Activated CD8-positive, alpha-beta T cell treated with anti-CD3 and anti-CD28 coated beads for 36 hours (primary cell): ENCODE measurements around the gene PTPRD. TPM values are rescaled to one million over a fixed set of nuclear protein-coding genes. Genes with fewer than 3 reads are reported as not detected.

Experiments
- ATAC-seq: fragments of 200-7000 bp; cut with Tn5 transposase; one replicate; pipeline ENCODE4 v1.10.0; 2021; ENCODE audit warnings: mild to moderate bottlenecking, moderate library complexity
- CTCF ChIA-PET: fragments of 350-600 bp; sonication (Branson Sonifier 250); formaldehyde crosslinking; loops from one replicate; lab custom pipeline; 2021; ENCODE audit warnings: antibody characterized with exemption; lab: Charles Lee
- POLR2A ChIA-PET: fragments of 350-600 bp; sonication (Branson Sonifier 250); formaldehyde crosslinking; loops from one replicate; lab custom pipeline; 2021; ENCODE audit warnings: antibody characterized with exemption; lab: Charles Lee
- DNase-seq: peaks from one replicate; pipeline ENCODE4 v3.0.0-alpha.2; 2020
- H3K27ac Mint-ChIP-seq: one replicate; pipeline ENCODE4 v1.8.0; 2021; ENCODE audit warnings: mild to moderate bottlenecking, mixed read lengths
- H3K27me3 Mint-ChIP-seq: one replicate; pipeline ENCODE4 v1.8.0; 2021; ENCODE audit warnings: mixed read lengths
- H3K36me3 Mint-ChIP-seq: one replicate; pipeline ENCODE4 v1.8.0; 2021; ENCODE audit warnings: low read depth, mixed read lengths
- H3K4me1 Mint-ChIP-seq: one replicate; pipeline ENCODE4 v1.8.0; 2021; ENCODE audit warnings: low read depth, mixed read lengths
- H3K4me3 Mint-ChIP-seq: one replicate; pipeline ENCODE4 v1.8.0; 2021; ENCODE audit warnings: mild to moderate bottlenecking, moderate library complexity, mixed read lengths
- H3K9me3 Mint-ChIP-seq: one replicate; pipeline ENCODE4 v1.8.0; 2021; ENCODE audit warnings: mixed read lengths
- intact Hi-C: fragments of 100-400 bp; cut with micrococcal nuclease; formaldehyde crosslinking; loops from one replicate; pipeline ENCODE4 v1.10.0; 2022
- total RNA-seq, 2 experiments: library from RNA; stranded (reverse); gene quantifications; one replicate each; pipeline ENCODE4 v1.2.3, GENCODE V29; 2021
- TF ChIP-seq, protein P1 (sequence below): fragments of 200-600 bp; IDR thresholded peaks from one replicate; pipeline ENCODE4 v1.8.0; 2022; ENCODE audit warnings: antibody characterized with exemption, mild to moderate bottlenecking

PTPRD gene
- total RNA-seq, 2 experiments from 2014 or later: not detected

DNA sequence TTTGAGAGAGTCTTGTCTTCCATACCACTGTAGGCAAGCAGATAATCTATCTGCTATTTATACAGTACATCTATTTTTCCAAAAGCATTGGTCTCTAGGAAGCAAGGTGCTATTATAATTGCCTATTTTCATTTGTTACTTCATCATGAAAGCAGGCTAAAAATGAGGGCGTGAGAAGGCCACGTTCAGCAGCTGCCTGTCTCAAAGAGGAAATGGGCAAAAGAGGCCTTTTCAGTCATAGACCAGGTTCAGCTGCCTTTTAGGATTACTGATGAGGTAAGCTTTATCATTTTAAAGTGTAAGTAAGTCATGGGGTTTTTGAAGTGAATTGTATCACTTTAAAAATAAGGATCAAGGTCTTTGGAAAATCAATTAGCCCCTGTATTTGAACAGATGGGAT, 1722.1 kb downstream of the PTPRD start:
- no peak overlapping the region for H3K27ac Mint-ChIP-seq
- no peaks in the 10 kb centered on the region for H3K36me3 Mint-ChIP-seq
- intact Hi-C loops: no loop called here
- no peak for DNase-seq
- H3K4me3 Mint-ChIP-seq: no peak overlapping the region
- ChIA-PET POLR2A (no interaction called here), CTCF (no interaction called here)
- TF ChIP-seq, protein P1, sequence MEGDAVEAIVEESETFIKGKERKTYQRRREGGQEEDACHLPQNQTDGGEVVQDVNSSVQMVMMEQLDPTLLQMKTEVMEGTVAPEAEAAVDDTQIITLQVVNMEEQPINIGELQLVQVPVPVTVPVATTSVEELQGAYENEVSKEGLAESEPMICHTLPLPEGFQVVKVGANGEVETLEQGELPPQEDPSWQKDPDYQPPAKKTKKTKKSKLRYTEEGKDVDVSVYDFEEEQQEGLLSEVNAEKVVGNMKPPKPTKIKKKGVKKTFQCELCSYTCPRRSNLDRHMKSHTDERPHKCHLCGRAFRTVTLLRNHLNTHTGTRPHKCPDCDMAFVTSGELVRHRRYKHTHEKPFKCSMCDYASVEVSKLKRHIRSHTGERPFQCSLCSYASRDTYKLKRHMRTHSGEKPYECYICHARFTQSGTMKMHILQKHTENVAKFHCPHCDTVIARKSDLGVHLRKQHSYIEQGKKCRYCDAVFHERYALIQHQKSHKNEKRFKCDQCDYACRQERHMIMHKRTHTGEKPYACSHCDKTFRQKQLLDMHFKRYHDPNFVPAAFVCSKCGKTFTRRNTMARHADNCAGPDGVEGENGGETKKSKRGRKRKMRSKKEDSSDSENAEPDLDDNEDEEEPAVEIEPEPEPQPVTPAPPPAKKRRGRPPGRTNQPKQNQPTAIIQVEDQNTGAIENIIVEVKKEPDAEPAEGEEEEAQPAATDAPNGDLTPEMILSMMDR: no peak
- H3K27me3 Mint-ChIP-seq: no peaks in the 10 kb centered on the region
- no peaks in the 10 kb centered on the region for H3K4me1 Mint-ChIP-seq
- no peaks in the 10 kb centered on the region for H3K9me3 Mint-ChIP-seq
- ATAC-seq: no peak

DNA sequence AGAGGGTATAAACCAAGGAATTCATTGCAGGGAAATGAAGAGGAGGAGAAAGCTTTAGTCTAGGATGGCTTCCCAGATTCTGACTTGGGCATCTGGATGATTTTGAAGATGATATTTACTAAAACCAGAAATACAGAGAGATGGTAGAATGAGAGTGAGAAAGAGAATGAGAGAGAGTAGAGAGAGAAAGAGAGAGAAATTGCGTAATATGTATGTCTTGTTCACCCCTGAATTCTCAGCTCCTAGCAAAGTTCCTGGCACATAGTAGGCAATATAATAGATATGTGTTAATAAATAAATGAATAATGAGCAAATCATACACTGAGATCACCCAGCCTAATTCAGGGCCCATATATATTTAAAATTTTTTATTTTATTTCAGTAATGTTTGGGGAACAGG, 1723.7 kb downstream of the PTPRD start:
- Mint-ChIP-seq H3K4me3 (no peak overlapping the region), H3K9me3 (no peaks in the 10 kb centered on the region), H3K27me3 (no peaks in the 10 kb centered on the region), H3K36me3 (no peaks in the 10 kb centered on the region), H3K4me1 (no peaks in the 10 kb centered on the region), H3K27ac (no peak overlapping the region)
- ATAC-seq (no peak), DNase-seq (no peak)
- intact Hi-C loops: no loop called here
- CTCF ChIA-PET: no interaction called here
- TF ChIP-seq, protein P1: no peak
- POLR2A ChIA-PET: no interaction called here

DNA sequence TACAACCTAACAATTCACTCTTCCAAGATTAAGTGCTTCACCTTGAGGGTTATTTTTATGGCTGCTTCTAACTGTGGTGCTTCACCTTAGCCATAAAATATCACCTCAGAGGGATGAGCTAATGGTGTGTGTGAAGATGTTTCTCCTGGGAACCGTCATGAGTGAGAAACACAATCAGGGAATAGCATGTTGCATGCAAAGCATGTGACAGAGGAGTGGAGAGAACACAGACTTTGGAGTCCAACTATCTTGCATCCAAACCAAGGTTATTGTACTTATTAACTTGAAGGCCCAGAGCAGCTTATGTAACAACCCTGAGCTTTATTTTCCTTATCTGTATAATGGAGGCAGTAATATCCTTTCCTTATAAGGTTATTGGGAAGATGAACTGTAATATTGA, 1724.2 kb downstream of the PTPRD start:
- ChIA-PET POLR2A (no interaction called here), CTCF (no interaction called here)
- Mint-ChIP-seq H3K4me1 (no peaks in the 10 kb centered on the region), H3K4me3 (no peak overlapping the region), H3K36me3 (no peaks in the 10 kb centered on the region), H3K27ac (no peak overlapping the region), H3K9me3 (no peaks in the 10 kb centered on the region), H3K27me3 (no peaks in the 10 kb centered on the region)
- DNase-seq (no peak), ATAC-seq (no peak)
- intact Hi-C loops: no loop called here
- TF ChIP-seq, protein P1: no peak

DNA sequence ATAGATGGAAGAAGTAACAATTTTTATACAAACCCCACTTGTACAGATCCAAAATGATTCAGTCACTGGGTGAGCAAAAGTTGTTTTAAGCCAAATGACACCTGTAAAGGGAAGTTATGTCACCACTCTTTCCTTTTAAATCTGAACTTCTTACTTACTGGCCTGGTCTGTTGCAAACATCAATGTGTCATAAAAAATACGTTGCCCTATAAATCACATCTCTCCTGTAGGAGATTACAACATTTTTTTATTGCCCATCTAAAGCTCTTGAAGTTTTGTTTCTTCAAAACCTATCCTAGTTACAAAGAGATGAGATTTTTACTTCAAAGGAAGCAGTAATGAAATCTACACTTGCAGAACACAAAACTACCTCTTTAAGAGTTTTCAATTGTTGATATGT, 1725.4 kb downstream of the PTPRD start:
- no peak overlapping the region for H3K4me3 Mint-ChIP-seq
- H3K27ac Mint-ChIP-seq: no peak overlapping the region
- intact Hi-C loops: no loop called here
- ChIA-PET CTCF (no interaction called here), POLR2A (no interaction called here)
- H3K9me3 Mint-ChIP-seq: no peaks in the 10 kb centered on the region
- no peaks in the 10 kb centered on the region for H3K4me1 Mint-ChIP-seq
- TF ChIP-seq, protein P1: no peak
- no peaks in the 10 kb centered on the region for H3K36me3 Mint-ChIP-seq
- no peaks in the 10 kb centered on the region for H3K27me3 Mint-ChIP-seq
- ATAC-seq: no peak
- DNase-seq: no peak

DNA sequence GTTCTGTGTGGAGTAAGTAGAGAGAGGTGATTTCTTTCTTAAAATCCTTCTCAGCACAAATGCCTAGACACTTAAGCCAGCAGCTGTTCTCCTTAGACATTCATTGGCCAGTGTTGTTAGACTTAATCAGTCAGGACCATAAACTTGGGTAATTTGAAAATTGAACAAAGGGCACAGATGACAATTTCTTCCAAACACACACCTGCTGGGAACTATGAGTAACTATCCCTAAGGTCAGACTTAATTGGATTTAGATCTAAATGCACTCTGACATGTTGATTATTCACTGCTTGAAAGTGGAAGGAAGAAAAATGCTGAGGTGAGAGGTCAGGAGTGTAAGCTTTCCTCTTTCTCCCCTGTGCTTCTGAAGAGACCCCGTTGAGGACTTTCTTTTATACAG, 1729.5 kb downstream of the PTPRD start:
- no peak overlapping the region for H3K27ac Mint-ChIP-seq
- CTCF ChIA-PET: interaction anchor here (0.6 kb wide), 1 partner anchor 13 kb away, joined by 3 read pairs; no protein-coding TSS in a partner anchor

More for the DNA sequence above, 1729.5 kb downstream of the PTPRD start:
- intact Hi-C loops: no loop called here
- Mint-ChIP-seq H3K9me3 (no peaks in the 10 kb centered on the region), H3K27me3 (no peaks in the 10 kb centered on the region), H3K4me3 (no peak overlapping the region), H3K4me1 (no peaks in the 10 kb centered on the region), H3K36me3 (no peaks in the 10 kb centered on the region)
- ATAC-seq (no peak), DNase-seq (no peak)
- POLR2A ChIA-PET: no interaction called here
- TF ChIP-seq, protein P1: no peak
